Stomach (tissue), 4 donors: ENCODE results near the gene CXCL14.

Experiments used
- CTCF ChIP-seq, 7 experiments: fragments of 450-650 bp in 4 of 7; fragments of 200-600 bp in 3 of 7; sonication (generic) in 3 of 7; IDR thresholded peaks; one replicate each; pipeline ENCODE4 v1.5.1; 2016 to 2019; ENCODE audit warnings: antibody characterized with exemption in 7 of 7, control low read depth in 2 of 7, mild to moderate bottlenecking in 1 of 7
- EP300 ChIP-seq: sonication (generic); formaldehyde crosslinking; IDR thresholded peaks from one replicate; pipeline ENCODE4 v1.6.1; 2017; ENCODE audit warnings: antibody characterized with exemption
- POLR2A ChIP-seq, 4 donors: fragments of 450-650 bp; IDR thresholded peaks; one replicate each; pipeline ENCODE4 v1.6.1; 2016; ENCODE audit warnings: antibody characterized with exemption in 4 of 4, control low read depth in 2 of 4, mild to moderate bottlenecking in 1 of 4, moderate library complexity in 1 of 4
- POLR2AphosphoS5 ChIP-seq, 3 donors: sonication (generic); formaldehyde crosslinking; IDR thresholded peaks; one replicate each; pipeline ENCODE4 v1.6.1; 2016; ENCODE audit warnings: antibody characterized with exemption in 3 of 3

GRCh38 chr5:135623186-135623715, 44.5 kb upstream of the CXCL14 start:
- TF ChIP-seq CTCF (IDR thresholded peaks at IDR 0.05) (no peak), POLR2A (IDR thresholded peaks at IDR 0.05) (no peak), POLR2AphosphoS5 (IDR thresholded peaks at IDR 0.05) (no peak), EP300 (no peak)
